Activated CD8-positive, alpha-beta memory T cell treated with anti-CD3 and anti-CD28 coated beads for 48 hours (primary cell): Measurements from ENCODE around the gene ITGAL.

Source experiments
- DNase-seq, 3 experiments: peaks; one replicate each; pipeline ENCODE4 v3.0.0-alpha.2; 2020; ENCODE audit warnings: low read depth in 2 of 3, low spot score in 2 of 3

Gene ITGAL

GRCh38 chr16:30567160-30567990 lies 94.8 kb downstream of the ITGAL start:
- DNase-seq = no peak

GRCh38 chr16:30567991-30568638 lies 95.6 kb downstream of the ITGAL start:
- DNase-seq = no peak

- DNase-seq = no peak
Observed at GRCh38 chr16:30569281-30569680, 96.7 kb downstream of the ITGAL start.

GRCh38 chr16:30569746-30570635 lies 97.4 kb downstream of the ITGAL start:
- no peak for DNase-seq

- no peak for DNase-seq
Observed at GRCh38 chr16:30570636-30571444, 98.3 kb downstream of the ITGAL start.

DNA sequence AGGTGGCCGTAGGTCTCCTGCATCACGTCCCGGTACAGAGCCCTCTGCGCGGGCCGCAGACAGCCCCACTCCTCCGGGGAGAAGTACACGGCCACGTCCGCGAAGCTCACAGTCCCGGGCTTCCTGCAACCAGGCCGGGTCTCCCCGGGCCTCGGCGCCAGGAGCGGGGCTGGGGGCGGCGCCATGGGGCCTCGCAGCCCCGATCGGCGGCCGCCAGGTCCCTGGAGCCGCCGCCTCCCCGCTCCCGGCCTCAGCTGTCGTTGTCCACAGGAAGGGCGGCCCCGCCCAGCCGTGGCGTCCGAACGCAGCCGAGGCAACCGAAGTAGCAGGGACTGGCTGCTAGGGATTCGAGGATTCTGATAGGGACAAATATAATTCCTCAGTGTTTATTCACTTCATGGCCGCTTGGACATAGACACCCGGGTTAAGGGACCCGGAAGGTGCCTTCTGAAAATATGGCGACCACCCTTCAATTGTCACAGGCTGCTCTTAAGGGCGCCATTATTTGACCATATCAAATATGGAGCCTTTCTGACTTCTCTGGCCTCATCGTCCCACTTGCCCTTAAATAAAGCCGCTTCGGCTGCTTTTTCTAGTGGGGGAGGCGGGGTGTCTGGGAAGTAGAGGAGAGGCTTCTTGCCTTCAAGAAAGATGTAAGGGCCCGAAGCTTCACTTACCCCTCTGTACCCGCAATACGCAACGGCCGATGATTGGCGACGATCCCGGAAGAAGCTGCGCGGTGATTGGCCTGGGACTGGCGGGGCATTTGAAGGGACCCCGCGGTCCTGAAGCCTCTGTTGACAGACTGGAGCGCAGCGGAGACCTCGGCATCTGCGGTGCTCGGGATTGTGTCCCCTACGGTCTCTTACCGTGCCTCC lies 99.1 kb downstream of the ITGAL start, which contains the start of gene ZNF688:
Gene ZNF688, minus strand, starts transcription at position 270 of the 878 bp plus-strand sequence. Its CDS starts 85 bp downstream, at position 185.
- DNase-seq = peak; percentile 76 to 83 (median 83)
